GM12878 (cell line): ENCODE measurements around the gene GPC5.

Source experiments
- CEBPB ChIP-seq, 2 experiments: fragments of 150-350 bp in 1 of 2; IDR thresholded peaks; 2 replicates each; pipeline ENCODE4 v1.6.1; 2012 to 2014; ENCODE audit warnings: low read depth in 2 of 2, low read length in 2 of 2, borderline replicate concordance in 1 of 2, inconsistent platforms in 1 of 2
- TARDBP ChIP-seq: IDR thresholded peaks from 2 replicates; pipeline ENCODE4 v1.6.1; 2016; ENCODE audit warnings: borderline replicate concordance

GRCh38 chr13:91406619-91407018, 8.2 kb downstream of the GPC5 start:
- TF ChIP-seq TARDBP (no peak), CEBPB (IDR thresholded peaks at IDR 0.05; ENCODE audit: borderline replicate concordance in 1 of 2, low read depth in 2 of 2, low read length in 2 of 2) (no peak)
